Endothelial cell of umbilical vein (primary cell): ENCODE measurements around the gene C5orf47. TPM values are rescaled to one million over a fixed set of nuclear protein-coding genes. Genes with fewer than 3 reads are reported as not detected.

ENCODE experiments used
- BruUV-seq: library from RNA; stranded (reverse); fragments of 400-500 nt; replicated peaks from 2 replicates; lab custom pipeline; 2021; lab: Mats Ljungman, UMichigan
- CTCF ChIA-PET: fragments of 300-600, 350-600 bp; sonication (Branson Sonifier 250); formaldehyde crosslinking; loops from one replicate; lab custom pipeline; 2021; ENCODE audit warnings: antibody characterized with exemption, inconsistent platforms; lab: Charles Lee
- POLR2A ChIA-PET: fragments of 300-600, 350-600 bp; sonication (Branson Sonifier 250); formaldehyde crosslinking; loops from one replicate; lab custom pipeline; 2021; ENCODE audit warnings: antibody characterized with exemption, inconsistent platforms; lab: Charles Lee
- DNase-seq: peaks from one replicate; pipeline ENCODE4 v3.0.0-alpha.2; 2011; ENCODE audit warnings: low read depth, low spot score
- FAIRE-seq: peaks from 2 replicates; lab custom pipeline; 2011; peaks lifted over from hg19 to GRCh38; lab: Jason Lieb, UNC
- H2AFZ ChIP-seq: 2 replicates; pipeline ENCODE4 v1.6.0; 2012; ENCODE audit warnings: low read depth, low read length, control low read depth, inconsistent platforms
- H3K27ac ChIP-seq: 2 replicates; pipeline ENCODE4 v1.5.1; 2011; ENCODE audit warnings: low read depth, mild to moderate bottlenecking, control low read depth, low read length, moderate library complexity; ENCODE audit not compliant: insufficient read depth
- H3K27me3 ChIP-seq, 2 experiments: 2 replicates each; pipeline versions ENCODE4 v1.6.0 to v1.6.1; 2011; ENCODE audit warnings: low read length in 2 of 2, mixed read lengths in 1 of 2; ENCODE audit not compliant: control insufficient read depth in 2 of 2, insufficient read depth in 2 of 2
- H3K36me3 ChIP-seq, 2 experiments: 2 replicates in 1 of 2; 3 replicates in 1 of 2; pipeline ENCODE4 v1.5.1; 2011; ENCODE audit warnings: low read length in 2 of 2, mild to moderate bottlenecking in 1 of 2, moderate library complexity in 1 of 2; ENCODE audit not compliant: control insufficient read depth in 2 of 2, insufficient read depth in 2 of 2; ENCODE audit errors: extremely low read depth in 1 of 2
- H3K4me1 ChIP-seq: 3 replicates; pipeline ENCODE4 v1.5.1; 2011; ENCODE audit warnings: mild to moderate bottlenecking, low read length; ENCODE audit not compliant: control insufficient read depth, insufficient read depth; ENCODE audit errors: extremely low read depth
- H3K4me2 ChIP-seq: 2 replicates; pipeline ENCODE4 v1.6.1; 2011; ENCODE audit warnings: low read length, control low read depth, mixed read lengths; ENCODE audit not compliant: insufficient read depth
- H3K4me3 ChIP-seq, 3 experiments: fragments of 200-600 bp in 1 of 3; sonication (generic), shearing (Covaris generic) in 1 of 3; replicated peaks in 1 of 3; 2 replicates each; pipeline ENCODE4 v1.5.1; 2011 to 2016; ENCODE audit warnings: control low read depth in 3 of 3, low read length in 3 of 3, mild to moderate bottlenecking in 2 of 3, inconsistent platforms in 1 of 3, low read depth in 1 of 3, moderate library complexity in 1 of 3; ENCODE audit not compliant: insufficient read depth in 1 of 3
- H3K79me2 ChIP-seq: 2 replicates; pipeline ENCODE4 v1.6.0; 2012; ENCODE audit warnings: low read length, inconsistent platforms; ENCODE audit not compliant: control insufficient read depth, insufficient read depth
- H3K9ac ChIP-seq: replicated peaks from 2 replicates; pipeline ENCODE3; 2011; ENCODE audit warnings: low read length, control low read depth; ENCODE audit not compliant: insufficient read depth; ENCODE audit errors: extremely low read depth
- H3K9me1 ChIP-seq: replicated peaks from 3 replicates; pipeline ENCODE4 v1.6.0; 2011; ENCODE audit warnings: mild to moderate bottlenecking, low read length; ENCODE audit not compliant: control insufficient read depth, insufficient read depth; ENCODE audit errors: extremely low read depth
- H3K9me3 ChIP-seq: replicated peaks from 2 replicates; pipeline ENCODE4 v1.5.1; 2012; ENCODE audit warnings: low read length, inconsistent platforms; ENCODE audit not compliant: control insufficient read depth, insufficient read depth
- H4K20me1 ChIP-seq: replicated peaks from 2 replicates; pipeline ENCODE3; 2011; ENCODE audit warnings: mild to moderate bottlenecking, low read length; ENCODE audit not compliant: control insufficient read depth, insufficient read depth; ENCODE audit errors: extremely low read depth
- CTCF ChIP-seq, 2 donors: IDR thresholded peaks; 1 replicate in 1 of 2; 2 replicates in 1 of 2; pipeline ENCODE4 v1.5.1; 2011; ENCODE audit warnings: low read length in 2 of 2, mild to moderate bottlenecking in 2 of 2, moderate library complexity in 2 of 2, control low read depth in 1 of 2, inconsistent platforms in 1 of 2, low read depth in 1 of 2; ENCODE audit not compliant: insufficient read depth in 1 of 2; ENCODE audit errors: extremely low read depth in 1 of 2
- EZH2 ChIP-seq: IDR thresholded peaks from 2 replicates; pipeline ENCODE4 v1.6.1; 2012; ENCODE audit warnings: borderline replicate concordance, low read depth, mild to moderate bottlenecking, moderate library complexity, low read length, inconsistent platforms; ENCODE audit not compliant: severe bottlenecking
- FOS ChIP-seq: IDR thresholded peaks from 2 replicates; pipeline ENCODE4 v1.6.1; 2011; ENCODE audit warnings: mild to moderate bottlenecking, low read length, moderate library complexity, borderline replicate concordance; ENCODE audit not compliant: insufficient read depth
- GATA2 ChIP-seq: IDR thresholded peaks from 2 replicates; pipeline ENCODE4 v1.7.0; 2011; ENCODE audit warnings: low read depth, mild to moderate bottlenecking, moderate library complexity, mixed read lengths, low read length; ENCODE audit not compliant: insufficient read length, insufficient read depth
- JUN ChIP-seq: IDR thresholded peaks from 2 replicates; pipeline ENCODE4 v1.6.1; 2011; ENCODE audit warnings: borderline replicate concordance, low read depth; ENCODE audit not compliant: insufficient read length, insufficient read depth
- MAX ChIP-seq: IDR thresholded peaks from 2 replicates; pipeline ENCODE4 v1.6.1; 2011; ENCODE audit not compliant: insufficient read depth, insufficient read length
- MYC ChIP-seq: IDR thresholded peaks from one replicate; pipeline ENCODE4 v1.6.1; 2011; ENCODE audit warnings: mild to moderate bottlenecking, low read depth, low read length
- POLR2A ChIP-seq: IDR thresholded peaks from 2 replicates; pipeline ENCODE4 v1.6.1; 2012; ENCODE audit warnings: low read depth, mild to moderate bottlenecking, control low read depth, low read length
- POLR2AphosphoS5 ChIP-seq: IDR thresholded peaks from 2 replicates; pipeline ENCODE4 v1.6.1; 2012; ENCODE audit warnings: low read depth, mild to moderate bottlenecking, control low read depth, low read length, moderate library complexity; ENCODE audit not compliant: insufficient read depth
- dilution Hi-C: fragments of 300-500 bp; cut with MboI; formaldehyde crosslinking; loops from one replicate; pipeline ENCODE4 v1.15.0; 2019; ENCODE audit warnings: low sequenced_read_pairs; ENCODE audit not compliant: extremely low pct_ligation_motif_present
- intact Hi-C: fragments of 100-400 bp; cut with micrococcal nuclease; formaldehyde crosslinking; loops from one replicate; pipeline ENCODE4 v1.10.0; 2022
- polyA plus RNA-seq, 4 experiments: library from polyadenylated mRNA; depleted of rRNA in 3 of 4; stranded (reverse) in 3 of 4; unstranded in 1 of 4; fragments of >200 nt; gene quantifications; 2 replicates each; pipeline versions ENCODE4 v1.2.1 to v1.2.3, GENCODE V29; 2011 to 2012; ENCODE audit warnings: missing spikeins in 1 of 4
- total RNA-seq: library from RNA; stranded (reverse); gene quantifications from 2 replicates; pipeline ENCODE4 v1.2.3, GENCODE V29; 2021

C5orf47 gene
- total and polyA plus RNA-seq, 2 donors (not counting 3 experiments of a cell fraction or from before 2014, with no cell fraction given), result not detected

GRCh38 chr5:174003795-174004194 lies 14.8 kb downstream of the C5orf47 start:
- FAIRE-seq (no peak), DNase-seq (no peak)
- Histone ChIP-seq H3K4me2 (no peak overlapping the region), H3K79me2 (no peaks in the 10 kb centered on the region), H3K36me3 (no peaks in the 10 kb centered on the region), H3K27me3 (no peaks in the 10 kb centered on the region), H4K20me1 (no peaks in the 10 kb centered on the region), H3K27ac (no peak overlapping the region), H3K9me1 (no peaks in the 10 kb centered on the region), H3K9me3 (no peaks in the 10 kb centered on the region), H3K9ac (no peak overlapping the region), H2AFZ (no peak overlapping the region), H3K4me3 (no peak overlapping the region), H3K4me1 (no peaks in the 10 kb centered on the region)
- POLR2A ChIA-PET, result no interaction called here
- dilution Hi-C loops, result no loop called here
- no peak for TF ChIP-seq POLR2AphosphoS5
- no peak for TF ChIP-seq JUN
- no peak for TF ChIP-seq CTCF (IDR thresholded peaks at IDR 0.05; ENCODE audit: extremely low read depth in 1 of 2, insufficient read depth in 1 of 2, low read depth in 1 of 2, low read length in 2 of 2)
- no peak for TF ChIP-seq GATA2
- TF ChIP-seq EZH2, result no peak
- TF ChIP-seq MYC, result no peak
- TF ChIP-seq MAX, result no peak
- no peak for TF ChIP-seq POLR2A
- TF ChIP-seq FOS, result no peak
- intact Hi-C loops, result no loop called here
- no TSS peak for BruUV-seq
- CTCF ChIA-PET, result no interaction called here
